WTC11 (cell line): Measurements from ENCODE around the gene SLK. TPM values are rescaled to one million over a fixed set of nuclear protein-coding genes. Genes with fewer than 3 reads are reported as not detected.

Source experiments
- ATAC-seq: fragments of 200-7000 bp; cut with Tn5 transposase; 2 replicates; pipeline ENCODE4 v1.10.0; 2021; ENCODE audit warnings: mild to moderate bottlenecking, moderate library complexity
- CTCF ChIA-PET: fragments of 300-600 bp; sonication (Branson Sonifier 250); formaldehyde crosslinking; loops from one replicate; lab custom pipeline; 2021; ENCODE audit warnings: antibody characterized with exemption; lab: Charles Lee
- POLR2A ChIA-PET: fragments of 350-600 bp; sonication (Branson Sonifier 250); formaldehyde crosslinking; loops from one replicate; lab custom pipeline; 2021; ENCODE audit warnings: antibody characterized with exemption; lab: Charles Lee
- DNase-seq: peaks from one replicate; pipeline ENCODE4 v3.0.0; 2021; ENCODE audit warnings: low spot score
- H3K27ac Mint-ChIP-seq: 2 replicates; pipeline ENCODE4 v1.8.0; 2021; ENCODE audit warnings: mixed read lengths
- H3K27me3 Mint-ChIP-seq: 2 replicates; pipeline ENCODE4 v1.8.0; 2021; ENCODE audit warnings: low read depth, mild to moderate bottlenecking, moderate library complexity, mixed read lengths
- H3K36me3 Mint-ChIP-seq: 2 replicates; pipeline ENCODE4 v1.8.0; 2021; ENCODE audit warnings: mixed read lengths
- H3K4me1 Mint-ChIP-seq: 2 replicates; pipeline ENCODE4 v1.8.0; 2022; ENCODE audit warnings: mixed read lengths
- H3K4me3 Mint-ChIP-seq: 2 replicates; pipeline ENCODE4 v1.8.0; 2021; ENCODE audit warnings: mild to moderate bottlenecking, moderate library complexity, mixed read lengths
- H3K9me3 Mint-ChIP-seq: 2 replicates; pipeline ENCODE4 v1.8.0; 2021; ENCODE audit warnings: mixed read lengths
- AR ChIP-seq: fragments of 250-450 bp; sonication (Bioruptor Pico); IDR thresholded peaks from 2 replicates; pipeline ENCODE4 v1.9.0; 2021; ENCODE audit warnings: mild to moderate bottlenecking
- E2F1 ChIP-seq: sonication (generic); formaldehyde crosslinking; IDR thresholded peaks from 2 replicates; pipeline ENCODE4 v1.8.0; 2022; ENCODE audit warnings: mild to moderate bottlenecking, missing genetic modification reagents
- EMX1 ChIP-seq: fragments of 250-450 bp; sonication (Bioruptor Pico); IDR thresholded peaks from 2 replicates; pipeline ENCODE4 v1.8.0; 2021; ENCODE audit warnings: mild to moderate bottlenecking
- GABPB1 ChIP-seq: sonication (generic); formaldehyde crosslinking; IDR thresholded peaks from 2 replicates; pipeline ENCODE4 v1.8.1; 2023; ENCODE audit warnings: mild to moderate bottlenecking, missing genetic modification reagents
- KAT7 ChIP-seq: sonication (generic); formaldehyde crosslinking; IDR thresholded peaks from 2 replicates; pipeline ENCODE4 v1.8.1; 2023; ENCODE audit warnings: missing genetic modification reagents, mild to moderate bottlenecking, borderline replicate concordance
- NFATC4 ChIP-seq: fragments of 250-450 bp; sonication (Bioruptor Pico); IDR thresholded peaks from 2 replicates; pipeline ENCODE4 v1.9.0; 2021; ENCODE audit warnings: mild to moderate bottlenecking
- NFE2L1 ChIP-seq: sonication (generic); formaldehyde crosslinking; IDR thresholded peaks from 2 replicates; pipeline ENCODE4 v1.8.1; 2023; ENCODE audit warnings: missing genetic modification reagents
- NFYB ChIP-seq: sonication (generic); formaldehyde crosslinking; conservative IDR thresholded peaks from 2 replicates; pipeline ENCODE4 v1.8.0; 2022; ENCODE audit warnings: low read depth, missing genetic modification reagents
- PRDM15 ChIP-seq: sonication (generic); formaldehyde crosslinking; IDR thresholded peaks from 2 replicates; pipeline ENCODE4 v1.8.0; 2022; ENCODE audit warnings: missing genetic modification reagents
- SMAD3 ChIP-seq: sonication (generic); formaldehyde crosslinking; IDR thresholded peaks from 2 replicates; pipeline ENCODE4 v1.8.0; 2022; ENCODE audit warnings: missing genetic modification reagents, mild to moderate bottlenecking, borderline replicate concordance
- SOX15 ChIP-seq: fragments of 250-450 bp; sonication (Bioruptor Pico); IDR thresholded peaks from 2 replicates; pipeline ENCODE4 v1.9.0; 2021; ENCODE audit warnings: mild to moderate bottlenecking
- STAT6 ChIP-seq: sonication (generic); formaldehyde crosslinking; conservative IDR thresholded peaks from 2 replicates; pipeline ENCODE4 v1.8.1; 2023; ENCODE audit warnings: mild to moderate bottlenecking, low read depth, missing genetic modification reagents, moderate library complexity
- TEAD1 ChIP-seq: sonication (generic); formaldehyde crosslinking; IDR thresholded peaks from 2 replicates; pipeline ENCODE4 v1.8.0; 2022; ENCODE audit warnings: mild to moderate bottlenecking, missing genetic modification reagents
- TEAD4 ChIP-seq: sonication (generic); formaldehyde crosslinking; IDR thresholded peaks from 2 replicates; pipeline ENCODE4 v1.8.0; 2022; ENCODE audit warnings: mild to moderate bottlenecking, missing genetic modification reagents
- TP53 ChIP-seq: sonication (generic); formaldehyde crosslinking; IDR thresholded peaks from 2 replicates; pipeline ENCODE4 v1.8.1; 2023; ENCODE audit warnings: mild to moderate bottlenecking, missing genetic modification reagents
- ZBTB21 ChIP-seq: sonication (generic); formaldehyde crosslinking; IDR thresholded peaks from 2 replicates; pipeline ENCODE4 v1.8.1; 2023; ENCODE audit warnings: mild to moderate bottlenecking, missing genetic modification reagents, borderline replicate concordance
- ZNF232 ChIP-seq: sonication (generic); formaldehyde crosslinking; IDR thresholded peaks from 2 replicates; pipeline ENCODE4 v1.8.0; 2022; ENCODE audit warnings: mild to moderate bottlenecking, missing genetic modification reagents
- ZNF512 ChIP-seq: sonication (generic); formaldehyde crosslinking; IDR thresholded peaks from 2 replicates; pipeline ENCODE4 v1.8.1; 2022; ENCODE audit warnings: missing genetic modification reagents, borderline replicate concordance
- total RNA-seq: library from RNA; stranded (reverse); gene quantifications from 3 replicates; pipeline ENCODE4 v1.2.3, GENCODE V29; 2021
- TF ChIP-seq, protein P1 (sequence below): fragments of 250-450 bp; sonication (Bioruptor Pico); IDR thresholded peaks from 2 replicates; pipeline ENCODE4 v1.9.0; 2021; ENCODE audit warnings: moderate library complexity, mild to moderate bottlenecking, inconsistent platforms, borderline replicate concordance

Gene SLK
- total RNA-seq, 1 experiment from 2014 or later, result 19.2 TPM

- no peak for TF ChIP-seq ZNF512 (CRISPR knock-in tag)
- no peak for TF ChIP-seq NFE2L1
- no peak for TF ChIP-seq STAT6
These were observed 45.7 kb upstream of the SLK start (continued) for GRCh38 chr10:103921248-103921647.

DNA sequence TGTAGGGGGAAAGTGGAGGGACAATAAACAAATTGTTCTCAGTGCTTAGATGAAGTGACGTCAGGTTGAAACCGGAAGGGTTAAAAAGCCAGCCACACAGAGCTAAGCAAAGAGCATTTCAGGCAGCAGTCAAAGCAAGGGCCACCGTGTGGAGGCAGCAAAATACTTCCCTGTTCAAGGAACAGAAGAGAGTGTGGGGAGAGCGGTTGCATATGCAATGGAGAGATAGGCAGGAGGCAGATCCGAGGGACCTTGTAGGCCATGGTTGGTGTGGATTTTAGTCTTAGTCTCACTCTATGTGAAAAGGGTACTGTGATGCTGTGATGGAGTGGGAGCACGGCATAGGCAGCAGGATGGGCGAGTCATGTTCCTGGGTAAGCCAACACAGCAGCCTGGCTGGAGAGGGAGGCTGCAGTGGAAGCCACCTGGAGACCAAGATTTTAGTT lies 45.2 kb upstream of the SLK start:
- Mint-ChIP-seq H3K4me1 (peaks cover 15% of the 10 kb centered on the region), H3K27ac (no peak overlapping the region), H3K9me3 (no peaks in the 10 kb centered on the region), H3K4me3 (no peak overlapping the region), H3K27me3 (no peaks in the 10 kb centered on the region), H3K36me3 (no peaks in the 10 kb centered on the region)
- ATAC-seq (peak; percentile 5), DNase-seq (peak; percentile 33)
- CTCF ChIA-PET, result interaction anchor here (1.1 to 1.3 kb wide), 4 partner anchors 11 to 34 kb away, joined by 3 to 4 read pairs (median 3); no protein-coding TSS in a partner anchor
- POLR2A ChIA-PET, result no interaction called here
- TF ChIP-seq TEAD1, result peak; percentile 27; the same call in 1 of the 2 replicates
- TF ChIP-seq, protein P1, sequence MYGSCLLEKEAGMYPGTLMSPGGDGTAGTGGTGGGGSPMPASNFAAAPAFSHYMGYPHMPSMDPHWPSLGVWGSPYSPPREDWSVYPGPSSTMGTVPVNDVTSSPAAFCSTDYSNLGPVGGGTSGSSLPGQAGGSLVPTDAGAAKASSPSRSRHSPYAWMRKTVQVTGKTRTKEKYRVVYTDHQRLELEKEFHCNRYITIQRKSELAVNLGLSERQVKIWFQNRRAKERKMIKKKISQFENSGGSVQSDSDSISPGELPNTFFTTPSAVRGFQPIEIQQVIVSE (CRISPR knock-in tag), result no peak

DNA sequence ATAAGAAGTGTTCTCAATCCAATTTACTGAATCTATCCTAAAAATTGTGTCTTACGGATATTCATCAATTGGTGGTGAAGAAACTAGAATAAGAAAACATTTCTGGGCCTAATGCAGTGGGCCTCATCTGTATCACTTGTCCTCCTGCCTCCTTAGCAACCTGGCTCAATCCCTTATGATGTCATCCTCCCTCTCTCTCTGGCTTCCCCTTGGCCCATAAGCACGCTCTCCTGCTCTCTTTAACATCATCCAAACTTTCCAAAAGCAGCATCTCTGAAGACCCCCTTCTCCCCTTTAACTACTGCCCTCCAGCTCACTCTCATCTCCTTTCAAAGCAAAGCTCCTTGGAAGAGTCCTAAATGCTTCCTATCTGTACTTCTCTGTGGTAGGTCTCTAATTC lies 44.3 kb upstream of the SLK start:
- no peak for TF ChIP-seq NFATC4 (CRISPR knock-in tag)
- no peak for TF ChIP-seq TEAD4 (CRISPR knock-in tag)
- no peak for TF ChIP-seq NFYB
- TF ChIP-seq TP53 (CRISPR knock-in tag), result no peak
- no peak for TF ChIP-seq EMX1 (CRISPR knock-in tag)
- TF ChIP-seq ZNF232 (CRISPR knock-in tag), result no peak
- TF ChIP-seq NFE2L1, result no peak
- TF ChIP-seq E2F1, result no peak
- TF ChIP-seq AR (CRISPR knock-in tag), result no peak
- no peak for TF ChIP-seq GABPB1 (CRISPR knock-in tag)
- no peak for TF ChIP-seq PRDM15 (CRISPR knock-in tag)
- no peak for TF ChIP-seq KAT7 (CRISPR knock-in tag)
- no peak for TF ChIP-seq SOX15
- no peak for TF ChIP-seq SMAD3 (CRISPR knock-in tag)
- no peak for TF ChIP-seq ZBTB21 (CRISPR knock-in tag)
- no peak for TF ChIP-seq ZNF512 (CRISPR knock-in tag)
- Mint-ChIP-seq H3K36me3 (no peaks in the 10 kb centered on the region), H3K9me3 (no peaks in the 10 kb centered on the region), H3K4me3 (no peak overlapping the region), H3K27me3 (no peaks in the 10 kb centered on the region), H3K4me1 (peaks cover 10% of the 10 kb centered on the region), H3K27ac (no peak overlapping the region)
- ATAC-seq, result no peak
- DNase-seq, result no peak
- CTCF ChIA-PET, result no interaction called here
- POLR2A ChIA-PET, result no interaction called here
